Measurements from ENCODE around the gene LEMD2. TPM values are rescaled to one million over a fixed set of nuclear protein-coding genes. Genes with fewer than 3 reads are reported as not detected.

Gene LEMD2
- total and polyA plus RNA-seq, 2 donors (not counting 3 experiments of a cell fraction or from before 2014, with no cell fraction given): 61.1 to 81.8 TPM

DNA sequence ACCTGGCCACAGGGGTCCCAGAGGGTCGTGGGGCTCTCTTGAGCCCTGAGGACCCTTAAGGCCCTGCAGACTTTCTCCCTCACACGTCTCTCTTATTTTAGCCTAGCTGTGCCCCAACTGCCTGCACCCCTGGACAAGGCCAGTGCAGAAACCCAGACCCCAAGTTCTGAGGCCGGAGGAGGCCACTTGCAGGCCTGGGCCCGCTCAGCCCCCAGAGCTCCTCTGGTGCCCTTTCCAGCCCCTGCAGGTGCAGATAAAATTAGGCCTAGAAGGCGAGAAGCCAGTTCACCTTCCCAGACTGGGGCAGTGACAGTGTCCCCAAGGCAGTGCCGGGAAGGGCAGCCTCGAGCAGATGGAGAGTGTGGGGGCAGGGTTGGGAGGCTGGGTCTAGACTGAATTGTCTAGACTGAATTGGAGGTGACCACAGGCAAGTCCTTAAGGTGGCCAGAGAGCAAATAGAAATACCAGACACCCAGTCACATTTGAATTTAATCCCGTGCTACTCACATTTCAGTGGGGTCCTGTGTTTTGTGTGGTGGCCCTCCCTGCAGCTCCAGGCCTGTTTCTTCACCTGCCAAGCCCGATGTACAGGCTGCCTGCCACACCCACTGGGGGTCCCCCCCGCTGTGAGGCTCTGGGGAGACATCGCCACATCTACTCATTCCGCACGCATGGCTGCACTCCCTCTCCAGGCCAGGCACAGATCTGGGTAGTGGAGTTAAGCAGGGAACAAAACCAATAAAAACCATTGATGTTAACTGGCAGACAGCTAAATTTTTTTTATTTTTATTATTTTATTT is 33.7 kb downstream of the LEMD2 start:
- H3K4me2 ChIP-seq (ENCODE audit: insufficient read depth, low read length): no peak overlapping the region
- FAIRE-seq: no peak
- no peak overlapping the region for H3K4me3 ChIP-seq (replicated peaks in 1 of 3; ENCODE audit: insufficient read depth in 1 of 3, low read depth in 1 of 3, low read length in 3 of 3)
- no peaks in the 10 kb centered on the region for H4K20me1 ChIP-seq (replicated peaks; ENCODE audit: control insufficient read depth, extremely low read depth, insufficient read depth, low read length)
- dilution Hi-C loops (cut with MboI; ENCODE audit: extremely low pct_ligation_motif_present, low sequenced_read_pairs) (no loop called here), intact Hi-C loops (cut with micrococcal nuclease) (no loop called here)
- CTCF ChIA-PET: interaction anchor here (0.8 kb wide), 1 partner anchor 14 kb away, joined by 3 read pairs; no protein-coding TSS in a partner anchor
- DNase-seq (ENCODE audit: low read depth, low spot score): no peak
- H3K27ac ChIP-seq (ENCODE audit: insufficient read depth, low read depth, low read length): no peak overlapping the region
- H3K9me1 ChIP-seq (replicated peaks; ENCODE audit: control insufficient read depth, extremely low read depth, insufficient read depth, low read length): no peaks in the 10 kb centered on the region
- H3K79me2 ChIP-seq (ENCODE audit: control insufficient read depth, insufficient read depth, low read length): no peaks in the 10 kb centered on the region
- no peak overlapping the region for H3K9ac ChIP-seq (replicated peaks; ENCODE audit: extremely low read depth, insufficient read depth, low read length)
- no peaks in the 10 kb centered on the region for H3K9me3 ChIP-seq (replicated peaks; ENCODE audit: control insufficient read depth, insufficient read depth, low read length)
- TF ChIP-seq, protein P1, sequence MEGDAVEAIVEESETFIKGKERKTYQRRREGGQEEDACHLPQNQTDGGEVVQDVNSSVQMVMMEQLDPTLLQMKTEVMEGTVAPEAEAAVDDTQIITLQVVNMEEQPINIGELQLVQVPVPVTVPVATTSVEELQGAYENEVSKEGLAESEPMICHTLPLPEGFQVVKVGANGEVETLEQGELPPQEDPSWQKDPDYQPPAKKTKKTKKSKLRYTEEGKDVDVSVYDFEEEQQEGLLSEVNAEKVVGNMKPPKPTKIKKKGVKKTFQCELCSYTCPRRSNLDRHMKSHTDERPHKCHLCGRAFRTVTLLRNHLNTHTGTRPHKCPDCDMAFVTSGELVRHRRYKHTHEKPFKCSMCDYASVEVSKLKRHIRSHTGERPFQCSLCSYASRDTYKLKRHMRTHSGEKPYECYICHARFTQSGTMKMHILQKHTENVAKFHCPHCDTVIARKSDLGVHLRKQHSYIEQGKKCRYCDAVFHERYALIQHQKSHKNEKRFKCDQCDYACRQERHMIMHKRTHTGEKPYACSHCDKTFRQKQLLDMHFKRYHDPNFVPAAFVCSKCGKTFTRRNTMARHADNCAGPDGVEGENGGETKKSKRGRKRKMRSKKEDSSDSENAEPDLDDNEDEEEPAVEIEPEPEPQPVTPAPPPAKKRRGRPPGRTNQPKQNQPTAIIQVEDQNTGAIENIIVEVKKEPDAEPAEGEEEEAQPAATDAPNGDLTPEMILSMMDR (IDR thresholded peaks at IDR 0.05; ENCODE audit: extremely low read depth in 1 of 2, insufficient read depth in 1 of 2, low read depth in 1 of 2, low read length in 2 of 2): no peak
- TF ChIP-seq MYC (IDR thresholded peaks at IDR 0.05; ENCODE audit: low read depth, low read length): no peak
- no peaks in the 10 kb centered on the region for H3K27me3 ChIP-seq (ENCODE audit: control insufficient read depth in 2 of 2, insufficient read depth in 2 of 2, low read length in 2 of 2)
- H3K36me3 ChIP-seq (ENCODE audit: control insufficient read depth in 2 of 2, extremely low read depth in 1 of 2, insufficient read depth in 2 of 2, low read length in 2 of 2): no peaks in the 10 kb centered on the region
- H2AFZ ChIP-seq (ENCODE audit: low read depth, low read length): no peak overlapping the region
- no TSS peak for BruUV-seq (replicated peaks)
- POLR2A ChIA-PET: no interaction called here
- H3K4me1 ChIP-seq (ENCODE audit: control insufficient read depth, extremely low read depth, insufficient read depth, low read length): no peaks in the 10 kb centered on the region

DNA sequence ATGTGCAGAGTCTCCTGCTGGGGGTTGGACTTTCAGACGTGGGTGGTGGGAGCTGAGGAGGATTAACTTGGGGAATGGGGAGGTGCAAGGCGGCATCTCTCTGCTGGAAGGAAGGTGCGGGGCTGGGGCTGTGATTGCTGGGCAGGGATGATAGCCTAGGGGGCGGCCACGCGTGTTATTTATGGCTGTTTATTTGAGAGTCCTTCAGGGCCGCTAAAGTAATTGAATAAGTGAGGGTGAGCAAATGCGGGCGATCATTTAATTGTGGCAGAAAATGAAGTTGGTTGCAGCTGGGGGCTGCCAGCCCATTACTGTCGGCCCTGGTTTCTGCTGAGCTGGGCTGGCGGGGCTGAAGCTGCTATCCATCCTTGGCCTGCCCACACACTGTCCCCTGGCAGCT is 34.7 kb downstream of the LEMD2 start:
- Histone ChIP-seq H3K36me3 (ENCODE audit: control insufficient read depth in 2 of 2, extremely low read depth in 1 of 2, insufficient read depth in 2 of 2, low read length in 2 of 2) (no peaks in the 10 kb centered on the region), H3K79me2 (ENCODE audit: control insufficient read depth, insufficient read depth, low read length) (no peaks in the 10 kb centered on the region), H3K4me1 (ENCODE audit: control insufficient read depth, extremely low read depth, insufficient read depth, low read length) (no peaks in the 10 kb centered on the region), H3K9ac (replicated peaks; ENCODE audit: extremely low read depth, insufficient read depth, low read length) (no peak overlapping the region), H3K4me3 (replicated peaks in 1 of 3; ENCODE audit: insufficient read depth in 1 of 3, low read depth in 1 of 3, low read length in 3 of 3) (no peak overlapping the region), H3K9me1 (replicated peaks; ENCODE audit: control insufficient read depth, extremely low read depth, insufficient read depth, low read length) (no peaks in the 10 kb centered on the region), H2AFZ (ENCODE audit: low read depth, low read length) (no peak overlapping the region), H3K4me2 (ENCODE audit: insufficient read depth, low read length) (no peak overlapping the region), H3K27ac (ENCODE audit: insufficient read depth, low read depth, low read length) (no peak overlapping the region), H4K20me1 (replicated peaks; ENCODE audit: control insufficient read depth, extremely low read depth, insufficient read depth, low read length) (no peaks in the 10 kb centered on the region), H3K9me3 (replicated peaks; ENCODE audit: control insufficient read depth, insufficient read depth, low read length) (no peaks in the 10 kb centered on the region), H3K27me3 (ENCODE audit: control insufficient read depth in 2 of 2, insufficient read depth in 2 of 2, low read length in 2 of 2) (no peaks in the 10 kb centered on the region)
- CTCF ChIA-PET: no interaction called here
- DNase-seq (ENCODE audit: low read depth, low spot score) (no peak), FAIRE-seq (no peak)
- TF ChIP-seq, protein P2, sequence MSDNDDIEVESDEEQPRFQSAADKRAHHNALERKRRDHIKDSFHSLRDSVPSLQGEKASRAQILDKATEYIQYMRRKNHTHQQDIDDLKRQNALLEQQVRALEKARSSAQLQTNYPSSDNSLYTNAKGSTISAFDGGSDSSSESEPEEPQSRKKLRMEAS (IDR thresholded peaks at IDR 0.05; ENCODE audit: insufficient read depth, insufficient read length): no peak
- TF ChIP-seq, protein P1 (IDR thresholded peaks at IDR 0.05; ENCODE audit: extremely low read depth in 1 of 2, insufficient read depth in 1 of 2, low read depth in 1 of 2, low read length in 2 of 2): no peak
- no peak for TF ChIP-seq MYC (IDR thresholded peaks at IDR 0.05; ENCODE audit: low read depth, low read length)
- TF ChIP-seq EZH2 (IDR thresholded peaks at IDR 0.05; ENCODE audit: borderline replicate concordance, low read depth, low read length, severe bottlenecking): no peak
- TF ChIP-seq POLR2AphosphoS5 (IDR thresholded peaks at IDR 0.05; ENCODE audit: insufficient read depth, low read depth, low read length): no peak
- TF ChIP-seq FOS (IDR thresholded peaks at IDR 0.05; ENCODE audit: borderline replicate concordance, insufficient read depth, low read length): no peak
- no peak for TF ChIP-seq GATA2 (IDR thresholded peaks at IDR 0.05; ENCODE audit: insufficient read depth, insufficient read length, low read depth, low read length)
- TF ChIP-seq JUN (IDR thresholded peaks at IDR 0.05; ENCODE audit: borderline replicate concordance, insufficient read depth, insufficient read length, low read depth): no peak
- TF ChIP-seq POLR2A (IDR thresholded peaks at IDR 0.05; ENCODE audit: low read depth, low read length): no peak
- POLR2A ChIA-PET: interaction anchor here (0.6 kb wide), 1 partner anchor 661 kb away, joined by 6 read pairs; no protein-coding TSS in a partner anchor
- no TSS peak for BruUV-seq (replicated peaks)
- intact Hi-C loops (cut with micrococcal nuclease): no loop called here
- dilution Hi-C loops (cut with MboI; ENCODE audit: extremely low pct_ligation_motif_present, low sequenced_read_pairs): no loop called here
